SK-N-MC (cell line): ENCODE data around the gene GID8.

ENCODE experiments used
- EZH2 ChIP-seq: fragments of 200-600 bp; sonication (generic); IDR thresholded peaks from one replicate; pipeline ENCODE4 v1.6.1; 2017; ENCODE audit warnings: antibody characterized with exemption
- FOXP2 ChIP-seq: optimal IDR thresholded peaks from 2 replicates; pipeline ENCODE3; 2011; ENCODE audit warnings: mild to moderate bottlenecking, moderate library complexity; ENCODE audit not compliant: insufficient read depth; ENCODE audit errors: extremely low read length, control extremely low read depth
- POLR2AphosphoS5 ChIP-seq: IDR thresholded peaks from 2 replicates; pipeline ENCODE4 v1.6.1; 2012; ENCODE audit warnings: mild to moderate bottlenecking, low read depth, low read length, borderline replicate concordance

GRCh38 chr20:62942456-62942855 lies 4.5 kb downstream of the GID8 start:
- TF ChIP-seq POLR2AphosphoS5 (no peak), EZH2 (no peak), FOXP2 (no peak)
